GM12892 (cell line): ENCODE results near the gene KLHL26.

Experiments
- POLR2A ChIP-seq: IDR thresholded peaks from 2 replicates; pipeline ENCODE4 v1.6.1; 2011; ENCODE audit warnings: low read depth, low read length, control low read depth
- POLR2AphosphoS5 ChIP-seq: IDR thresholded peaks from 2 replicates; pipeline ENCODE4 v1.6.1; 2011; ENCODE audit warnings: low read depth, low read length, control low read depth

- TF ChIP-seq POLR2AphosphoS5 (no peak), POLR2A (no peak)
These were observed 30.9 kb downstream of the KLHL26 start for GRCh38 chr19:18667531-18668251.
